ENCODE results near the gene MYO1B.

GRCh38 chr2:191220671-191221070 lies 24.5 kb upstream of the MYO1B start:
- TF ChIP-seq POLR2AphosphoS5 (IDR thresholded peaks at IDR 0.05) (no peak), CTCF (IDR thresholded peaks at IDR 0.05) (no peak), EP300 (IDR thresholded peaks at IDR 0.05) (no peak), POLR2A (IDR thresholded peaks at IDR 0.05) (no peak)

Measured in sigmoid colon (tissue), 4 donors.